Liver (tissue), 9 donors: Measurements from ENCODE around the gene UQCRC2. TPM values are rescaled to one million over a fixed set of nuclear protein-coding genes. Genes with fewer than 3 reads are reported as not detected.

Experiments used
- DNase-seq: peaks from one replicate; pipeline ENCODE4 v3.0.0-alpha.2; 2017; ENCODE audit warnings: low spot score
- H3K27ac ChIP-seq, 2 donors: one replicate each; pipeline ENCODE4 v1.7.0; 2013; ENCODE audit warnings: inconsistent platforms in 2 of 2, low read length in 2 of 2, control low read depth in 1 of 2, low read depth in 1 of 2, mild to moderate bottlenecking in 1 of 2
- H3K27me3 ChIP-seq, 4 donors: one replicate each; pipeline versions ENCODE4 v1.6.1 to v1.7.0; 2013; ENCODE audit warnings: low read length in 3 of 4, inconsistent platforms in 1 of 4, mild to moderate bottlenecking in 1 of 4, moderate library complexity in 1 of 4; ENCODE audit not compliant: control insufficient read depth in 4 of 4, insufficient read depth in 4 of 4
- H3K36me3 ChIP-seq, 4 donors: one replicate each; pipeline versions ENCODE4 v1.6.1 to v1.7.0; 2013; ENCODE audit warnings: low read length in 3 of 4, mild to moderate bottlenecking in 3 of 4, low read depth in 1 of 4, moderate library complexity in 1 of 4; ENCODE audit not compliant: control insufficient read depth in 4 of 4, insufficient read depth in 3 of 4
- H3K4me1 ChIP-seq, 4 donors: one replicate each; pipeline versions ENCODE4 v1.6.1 to v1.7.0; 2013; ENCODE audit warnings: low read length in 3 of 4, mild to moderate bottlenecking in 3 of 4, moderate library complexity in 1 of 4; ENCODE audit not compliant: control insufficient read depth in 4 of 4, insufficient read depth in 4 of 4
- H3K4me3 ChIP-seq, 3 donors: one replicate each; pipeline versions ENCODE4 v1.6.1 to v1.7.0; 2013; ENCODE audit warnings: low read length in 3 of 3, control low read depth in 1 of 3, low read depth in 1 of 3, mild to moderate bottlenecking in 1 of 3
- H3K9ac ChIP-seq, 2 donors: one replicate each; pipeline ENCODE4 v1.7.0; 2013; ENCODE audit warnings: low read length in 2 of 2, mild to moderate bottlenecking in 2 of 2, moderate library complexity in 2 of 2, control low read depth in 1 of 2, low read depth in 1 of 2
- H3K9me3 ChIP-seq, 4 donors: one replicate each; pipeline versions ENCODE4 v1.6.1 to v1.7.0; 2013; ENCODE audit warnings: low read length in 3 of 4; ENCODE audit not compliant: control insufficient read depth in 4 of 4
- GABPA ChIP-seq, 2 donors: IDR thresholded peaks in 1 of 2; conservative IDR thresholded peaks in 1 of 2; 2 replicates each; pipeline ENCODE4 v1.6.1; 2016; ENCODE audit warnings: antibody characterized with exemption in 2 of 2, mild to moderate bottlenecking in 1 of 2, moderate library complexity in 1 of 2
- HNF4A ChIP-seq, 2 donors: conservative IDR thresholded peaks; 2 replicates each; pipeline ENCODE4 v1.6.1; 2016; ENCODE audit warnings: antibody characterized with exemption in 2 of 2, mild to moderate bottlenecking in 2 of 2
- NR2F2 ChIP-seq: IDR thresholded peaks from 2 replicates; pipeline ENCODE4 v1.6.1; 2016; ENCODE audit warnings: antibody characterized with exemption
- RAD21 ChIP-seq, 2 donors: IDR thresholded peaks; 2 replicates each; pipeline ENCODE4 v1.6.1; 2016; ENCODE audit warnings: antibody characterized with exemption in 2 of 2, mild to moderate bottlenecking in 2 of 2
- RXRA ChIP-seq, 2 donors: IDR thresholded peaks; 2 replicates each; pipeline ENCODE4 v1.6.1; 2017 to 2018; ENCODE audit warnings: antibody characterized with exemption in 2 of 2, mild to moderate bottlenecking in 1 of 2
- SP1 ChIP-seq: IDR thresholded peaks from 2 replicates; pipeline ENCODE4 v1.6.1; 2018; ENCODE audit warnings: antibody characterized with exemption, mild to moderate bottlenecking
- YY1 ChIP-seq: IDR thresholded peaks from 2 replicates; pipeline ENCODE4 v1.6.1; 2016; ENCODE audit warnings: antibody characterized with exemption, mild to moderate bottlenecking
- WGBS: extraction: QIAGEN DNeasy Blood & Tissue Kit; methylation state at CpG from one replicate; pipeline ENCODE4 v1.1.7; 2013; 5-methylcytosine and 5-hydroxymethylcytosine counted together
- polyA plus RNA-seq, 2 donors: library from polyadenylated mRNA; stranded (reverse) in 1 of 2; unstranded in 1 of 2; fragments of 200-250 nt in 1 of 2; fragments of >200 nt in 1 of 2; fragmentation: Nextera tagmentation in 1 of 2; extraction: Ambion mirVana in 1 of 2; gene quantifications; one replicate each; pipeline versions ENCODE4 v1.2.1 to v1.2.3, GENCODE V29; 2013 to 2015
- total RNA-seq, 2 donors: library from RNA; depleted of rRNA; stranded (reverse); fragments of >200 nt; gene quantifications; one replicate each; pipeline ENCODE4 v1.2.3, GENCODE V29; 2014
- TF ChIP-seq, protein P1 (sequence below): IDR thresholded peaks from 2 replicates; pipeline ENCODE4 v1.6.1; 2016; ENCODE audit warnings: antibody characterized with exemption
- TF ChIP-seq, protein P2 (sequence below): IDR thresholded peaks from 2 replicates; pipeline ENCODE4 v1.6.1; 2016; ENCODE audit warnings: antibody characterized with exemption, mild to moderate bottlenecking
- TF ChIP-seq, protein P3 (sequence below): IDR thresholded peaks from 2 replicates; pipeline ENCODE4 v1.6.1; 2016; ENCODE audit warnings: antibody characterized with exemption
- donor health status: healthy.
- donor health status: healthy.
- donor health status: healthy.
- donor health status: healthy.
- donor health status: healthy.

Gene UQCRC2
- total and polyA plus RNA-seq, 4 donors: 88.8 to 164 (median 140) TPM

DNA sequence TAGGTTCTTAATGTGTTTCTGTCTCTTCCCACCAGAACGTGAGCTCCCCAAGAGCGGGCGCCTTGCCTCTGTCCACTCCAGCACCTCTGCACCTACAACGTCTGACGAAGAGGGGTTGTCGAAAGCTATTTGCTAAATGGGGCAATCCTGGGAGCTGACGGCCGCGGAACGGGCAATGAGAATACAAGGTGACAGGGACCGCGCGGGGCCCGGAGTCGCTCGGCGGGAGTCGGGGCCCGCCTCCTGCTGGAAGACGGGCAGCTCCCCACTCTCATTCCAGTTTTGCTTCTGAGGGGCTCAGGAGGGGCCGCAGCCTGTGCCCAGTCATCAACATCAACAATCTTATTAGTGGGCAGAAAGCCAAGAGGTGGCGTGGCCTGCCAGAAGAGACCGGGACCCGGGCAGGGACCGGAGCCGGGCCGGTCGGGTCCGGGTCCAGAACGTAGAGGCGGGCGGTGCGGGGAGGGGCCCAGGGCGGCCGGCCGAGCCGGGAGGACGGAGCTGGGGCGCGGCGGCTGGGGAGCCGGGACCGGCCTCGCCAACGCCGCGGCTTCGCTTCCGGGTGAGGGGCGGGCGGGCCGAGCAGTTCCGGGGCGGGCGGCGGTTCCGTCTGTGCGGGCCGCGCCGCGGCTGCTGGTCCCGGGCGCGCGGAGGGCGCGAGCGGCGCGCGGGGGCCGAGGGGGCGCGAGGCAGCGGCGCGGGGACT lies 54.5 kb downstream of the UQCRC2 start, which contains the start of gene MOSMO:
TSS of gene MOSMO (plus strand) at position 603 of the 706 bp plus-strand sequence. CDS start 191 bp downstream, outside the sequence.
- H3K27ac ChIP-seq: peak within 1 kb of the TSS; percentile 71 to 88
- TF ChIP-seq GABPA (IDR thresholded peaks at IDR 0.05 in 1 of 2, conservative IDR thresholded peaks at IDR 0.05 in 1 of 2): peak in 1 of 2 donors; percentile 72
- peak; percentile 12 to 13 for TF ChIP-seq HNF4A (conservative IDR thresholded peaks at IDR 0.05)
- TF ChIP-seq, protein P1, sequence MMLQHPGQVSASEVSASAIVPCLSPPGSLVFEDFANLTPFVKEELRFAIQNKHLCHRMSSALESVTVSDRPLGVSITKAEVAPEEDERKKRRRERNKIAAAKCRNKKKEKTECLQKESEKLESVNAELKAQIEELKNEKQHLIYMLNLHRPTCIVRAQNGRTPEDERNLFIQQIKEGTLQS: no peak
- TF ChIP-seq YY1: peak; percentile 38
- TF ChIP-seq, protein P2, sequence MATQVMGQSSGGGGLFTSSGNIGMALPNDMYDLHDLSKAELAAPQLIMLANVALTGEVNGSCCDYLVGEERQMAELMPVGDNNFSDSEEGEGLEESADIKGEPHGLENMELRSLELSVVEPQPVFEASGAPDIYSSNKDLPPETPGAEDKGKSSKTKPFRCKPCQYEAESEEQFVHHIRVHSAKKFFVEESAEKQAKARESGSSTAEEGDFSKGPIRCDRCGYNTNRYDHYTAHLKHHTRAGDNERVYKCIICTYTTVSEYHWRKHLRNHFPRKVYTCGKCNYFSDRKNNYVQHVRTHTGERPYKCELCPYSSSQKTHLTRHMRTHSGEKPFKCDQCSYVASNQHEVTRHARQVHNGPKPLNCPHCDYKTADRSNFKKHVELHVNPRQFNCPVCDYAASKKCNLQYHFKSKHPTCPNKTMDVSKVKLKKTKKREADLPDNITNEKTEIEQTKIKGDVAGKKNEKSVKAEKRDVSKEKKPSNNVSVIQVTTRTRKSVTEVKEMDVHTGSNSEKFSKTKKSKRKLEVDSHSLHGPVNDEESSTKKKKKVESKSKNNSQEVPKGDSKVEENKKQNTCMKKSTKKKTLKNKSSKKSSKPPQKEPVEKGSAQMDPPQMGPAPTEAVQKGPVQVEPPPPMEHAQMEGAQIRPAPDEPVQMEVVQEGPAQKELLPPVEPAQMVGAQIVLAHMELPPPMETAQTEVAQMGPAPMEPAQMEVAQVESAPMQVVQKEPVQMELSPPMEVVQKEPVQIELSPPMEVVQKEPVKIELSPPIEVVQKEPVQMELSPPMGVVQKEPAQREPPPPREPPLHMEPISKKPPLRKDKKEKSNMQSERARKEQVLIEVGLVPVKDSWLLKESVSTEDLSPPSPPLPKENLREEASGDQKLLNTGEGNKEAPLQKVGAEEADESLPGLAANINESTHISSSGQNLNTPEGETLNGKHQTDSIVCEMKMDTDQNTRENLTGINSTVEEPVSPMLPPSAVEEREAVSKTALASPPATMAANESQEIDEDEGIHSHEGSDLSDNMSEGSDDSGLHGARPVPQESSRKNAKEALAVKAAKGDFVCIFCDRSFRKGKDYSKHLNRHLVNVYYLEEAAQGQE: peak; percentile 98
- H3K9me3 ChIP-seq: no peaks in the 10 kb centered on the region
- peaks cover 0 to 1% (median 0%) of the 10 kb centered on the region in 4 donors for H3K36me3 ChIP-seq
- WGBS: 2% methylated on average over 78 of the region's 78 CpGs
- DNase-seq: peak; percentile 71
- H3K4me1 ChIP-seq: peaks cover 7 to 19% (median 12%) of the 10 kb centered on the region in 4 donors
- H3K9ac ChIP-seq: peak within 1 kb of the TSS; percentile 54 to 74
- H3K27me3 ChIP-seq: no peaks in the 10 kb centered on the region
- peak within 1 kb of the TSS; percentile 71 to 99 (median 90) for H3K4me3 ChIP-seq

DNA sequence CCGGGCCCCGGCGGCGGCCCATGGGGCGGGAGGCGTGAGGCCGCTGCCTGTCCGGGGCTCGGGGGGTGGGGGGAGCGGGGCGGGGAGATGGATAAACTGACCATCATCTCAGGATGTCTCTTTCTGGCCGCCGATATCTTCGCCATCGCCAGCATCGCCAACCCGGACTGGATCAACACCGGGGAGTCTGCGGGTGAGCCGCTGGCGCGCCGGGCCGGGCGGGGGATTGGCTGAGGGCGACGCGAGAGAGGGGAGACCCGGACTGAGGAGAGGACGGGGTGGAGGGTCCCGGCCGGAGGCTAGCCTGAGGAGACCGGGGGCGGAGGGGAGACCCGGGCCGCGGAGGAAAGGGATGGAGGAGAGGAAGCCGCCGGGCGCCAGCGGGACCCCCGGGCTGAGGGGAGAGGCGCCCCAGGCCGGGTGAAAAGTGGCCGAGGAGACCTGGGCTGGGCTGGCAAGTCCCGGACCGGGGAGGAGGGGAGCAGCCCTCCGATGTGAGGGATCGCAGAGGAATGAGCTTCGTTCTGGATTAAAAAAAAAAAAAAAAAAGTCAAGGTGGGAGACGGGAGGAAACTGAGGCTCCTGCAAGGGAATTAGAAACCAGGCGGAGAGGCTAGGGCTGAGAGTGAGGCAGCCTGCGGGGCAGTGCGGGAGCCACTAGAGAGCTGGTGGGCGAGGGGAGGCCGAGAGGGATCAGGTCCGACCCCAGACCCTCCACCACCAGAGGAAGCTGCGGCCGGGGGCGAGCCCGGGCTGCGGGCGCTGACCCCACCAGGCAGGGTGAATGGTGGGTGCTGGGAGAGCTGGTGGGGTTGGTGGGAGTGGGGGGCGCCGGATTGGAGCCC lies 55.3 kb downstream of the UQCRC2 start:
- Histone ChIP-seq H3K4me3 (peak overlapping the region; percentile 71 to 99 (median 90)), H3K27me3 (no peaks in the 10 kb centered on the region), H3K9me3 (no peaks in the 10 kb centered on the region), H3K27ac (no peak overlapping the region), H3K36me3 (peaks cover 0 to 1% (median 0%) of the 10 kb centered on the region in 4 donors), H3K4me1 (peaks cover 7 to 25% (median 14%) of the 10 kb centered on the region in 4 donors), H3K9ac (peak overlapping the region; percentile 54 to 74)
- WGBS: 2% methylated on average over 65 of the region's 65 CpGs
- TF ChIP-seq NR2F2 (no peak), RAD21 (IDR thresholded peaks at IDR 0.05) (no peak), RXRA (IDR thresholded peaks at IDR 0.05) (no peak), SP1 (no peak), YY1 (no peak)
- TF ChIP-seq, protein P3, sequence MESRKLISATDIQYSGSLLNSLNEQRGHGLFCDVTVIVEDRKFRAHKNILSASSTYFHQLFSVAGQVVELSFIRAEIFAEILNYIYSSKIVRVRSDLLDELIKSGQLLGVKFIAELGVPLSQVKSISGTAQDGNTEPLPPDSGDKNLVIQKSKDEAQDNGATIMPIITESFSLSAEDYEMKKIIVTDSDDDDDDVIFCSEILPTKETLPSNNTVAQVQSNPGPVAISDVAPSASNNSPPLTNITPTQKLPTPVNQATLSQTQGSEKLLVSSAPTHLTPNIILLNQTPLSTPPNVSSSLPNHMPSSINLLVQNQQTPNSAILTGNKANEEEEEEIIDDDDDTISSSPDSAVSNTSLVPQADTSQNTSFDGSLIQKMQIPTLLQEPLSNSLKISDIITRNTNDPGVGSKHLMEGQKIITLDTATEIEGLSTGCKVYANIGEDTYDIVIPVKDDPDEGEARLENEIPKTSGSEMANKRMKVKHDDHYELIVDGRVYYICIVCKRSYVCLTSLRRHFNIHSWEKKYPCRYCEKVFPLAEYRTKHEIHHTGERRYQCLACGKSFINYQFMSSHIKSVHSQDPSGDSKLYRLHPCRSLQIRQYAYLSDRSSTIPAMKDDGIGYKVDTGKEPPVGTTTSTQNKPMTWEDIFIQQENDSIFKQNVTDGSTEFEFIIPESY: no peak
- DNase-seq: peak; percentile 40
